Endometrial microvascular endothelial cells (primary cell): ENCODE measurements around the gene MAN1C1. TPM values are rescaled to one million over a fixed set of nuclear protein-coding genes. Genes with fewer than 3 reads are reported as not detected.

Experiments used
- in situ Hi-C: cut with HindIII; loops from 2 replicates; pipeline ENCODE4 v1.10.0; 2017; ENCODE audit warnings: low sequenced_read_pairs, low pct_unique_long_range_greater_than_20kb; ENCODE audit errors: inconsistent ontology term
- total RNA-seq: library from RNA; depleted of rRNA; stranded (reverse); fragments of >200 nt; gene quantifications from one replicate; pipeline ENCODE4 v1.2.3, GENCODE V29; 2015; ENCODE audit errors: inconsistent ontology term

MAN1C1 gene
- total RNA-seq, 1 donor from 2014 or later = not detected

- in situ Hi-C loops = loop anchor here (25.0 kb wide), 1 partner anchor 184 kb away; the partner anchor contains the start of gene MAN1C1
Observed at GRCh38 chr1:25795946-25796810, 179.6 kb downstream of the MAN1C1 start.

- in situ Hi-C loops = loop anchor here (25.0 kb wide), 1 partner anchor 185 kb away; the partner anchor contains the start of gene MAN1C1
Observed at GRCh38 chr1:25796811-25797458, 180.3 kb downstream of the MAN1C1 start.

GRCh38 chr1:25797939-25798338 lies 181.3 kb downstream of the MAN1C1 start:
- in situ Hi-C loops = loop anchor here (25.0 kb wide), 1 partner anchor 186 kb away; the partner anchor contains the start of gene MAN1C1

GRCh38 chr1:25798666-25799351 lies 182.2 kb downstream of the MAN1C1 start:
- in situ Hi-C loops = loop anchor here (25.0 kb wide), 1 partner anchor 187 kb away; the partner anchor contains the start of gene MAN1C1

- in situ Hi-C loops = loop anchor here (25.0 kb wide), 1 partner anchor 187 kb away; the partner anchor contains the start of gene MAN1C1
Observed at GRCh38 chr1:25799352-25799934, 182.9 kb downstream of the MAN1C1 start.

GRCh38 chr1:25799935-25800702 lies 183.5 kb downstream of the MAN1C1 start, which contains the start of gene SELENON:
Gene SELENON (plus strand): TSS chr1:25800193. CDS start chr1:25800231, 38 bp downstream.
- in situ Hi-C loops = loop anchor here (25.0 kb wide), 1 partner anchor 188 kb away; the partner anchor contains the start of gene MAN1C1

GRCh38 chr1:25800703-25801377 lies 184.2 kb downstream of the MAN1C1 start:
- in situ Hi-C loops = no loop called here

- in situ Hi-C loops = no loop called here
Observed at GRCh38 chr1:25802915-25803314, 186.3 kb downstream of the MAN1C1 start.

GRCh38 chr1:25803368-25803767 lies 186.8 kb downstream of the MAN1C1 start:
- in situ Hi-C loops = no loop called here

- in situ Hi-C loops = no loop called here
Observed at GRCh38 chr1:25804244-25804963, 187.8 kb downstream of the MAN1C1 start.

GRCh38 chr1:25804964-25805862 lies 188.6 kb downstream of the MAN1C1 start:
- in situ Hi-C loops = no loop called here

- in situ Hi-C loops = no loop called here
Observed at GRCh38 chr1:25805863-25806225, 189.3 kb downstream of the MAN1C1 start.

GRCh38 chr1:25806418-25806817 lies 189.8 kb downstream of the MAN1C1 start:
- in situ Hi-C loops = no loop called here

GRCh38 chr1:25807480-25808390 lies 191.1 kb downstream of the MAN1C1 start:
- in situ Hi-C loops = no loop called here
